NCI-H2029 treated with DMSO at 0.1 percent for 48 hours (cell line): ENCODE data around the gene GUCY2C.

Experiments used
- DNase-seq: peaks from one replicate; lab custom pipeline; 2025; lab: John Stamatoyannopoulos, UW

Gene GUCY2C

GRCh38 chr12:14621826-14622225 lies 74.6 kb downstream of the GUCY2C start:
- DNase-seq, result no peak

GRCh38 chr12:14619741-14620501 lies 76.5 kb downstream of the GUCY2C start:
- no peak for DNase-seq

DNA sequence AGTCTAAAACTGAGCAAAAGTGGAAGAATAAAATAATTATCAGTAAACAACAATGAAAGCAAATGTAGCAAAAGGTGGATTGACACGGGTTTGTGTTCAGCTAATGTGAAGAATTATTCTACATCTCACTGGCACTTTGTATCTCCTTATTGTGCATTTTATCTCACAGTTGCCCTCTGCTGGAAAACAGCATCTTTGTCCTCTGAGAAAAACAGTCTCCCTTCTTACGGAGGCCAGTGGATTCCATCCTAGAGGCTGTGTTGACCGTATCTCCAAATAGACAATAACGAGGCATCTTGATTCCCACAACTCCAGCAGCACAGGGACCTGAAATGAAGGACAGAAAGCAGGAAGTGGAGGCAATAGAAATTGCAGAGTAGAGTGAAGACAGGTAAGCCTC lies 77.4 kb downstream of the GUCY2C start:
- DNase-seq, result no peak

GRCh38 chr12:14614704-14615121 lies 81.7 kb downstream of the GUCY2C start:
- DNase-seq, result no peak

GRCh38 chr12:14613718-14614117 lies 82.7 kb downstream of the GUCY2C start:
- no peak for DNase-seq

GRCh38 chr12:14612898-14613445 lies 83.4 kb downstream of the GUCY2C start:
- DNase-seq, result no peak

DNA sequence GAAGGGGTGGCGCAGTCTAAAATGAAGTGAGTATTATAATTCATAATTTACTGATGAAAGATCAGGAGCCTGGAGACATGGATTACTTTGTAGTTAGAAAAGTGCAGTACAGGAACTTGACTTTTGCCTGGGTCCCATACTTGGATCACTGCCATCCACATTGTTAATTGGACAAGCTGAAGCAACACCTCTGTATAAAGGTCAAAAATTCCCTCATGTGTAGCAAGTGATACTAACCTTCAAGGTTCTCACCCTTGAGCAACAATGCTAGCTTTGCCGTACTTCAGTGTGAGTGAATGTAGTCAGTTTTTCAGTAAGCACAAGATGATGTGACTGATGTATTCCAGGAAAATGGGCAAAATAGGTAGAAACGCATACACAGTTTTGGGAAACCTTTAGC lies 84.1 kb downstream of the GUCY2C start:
- DNase-seq, result no peak

DNA sequence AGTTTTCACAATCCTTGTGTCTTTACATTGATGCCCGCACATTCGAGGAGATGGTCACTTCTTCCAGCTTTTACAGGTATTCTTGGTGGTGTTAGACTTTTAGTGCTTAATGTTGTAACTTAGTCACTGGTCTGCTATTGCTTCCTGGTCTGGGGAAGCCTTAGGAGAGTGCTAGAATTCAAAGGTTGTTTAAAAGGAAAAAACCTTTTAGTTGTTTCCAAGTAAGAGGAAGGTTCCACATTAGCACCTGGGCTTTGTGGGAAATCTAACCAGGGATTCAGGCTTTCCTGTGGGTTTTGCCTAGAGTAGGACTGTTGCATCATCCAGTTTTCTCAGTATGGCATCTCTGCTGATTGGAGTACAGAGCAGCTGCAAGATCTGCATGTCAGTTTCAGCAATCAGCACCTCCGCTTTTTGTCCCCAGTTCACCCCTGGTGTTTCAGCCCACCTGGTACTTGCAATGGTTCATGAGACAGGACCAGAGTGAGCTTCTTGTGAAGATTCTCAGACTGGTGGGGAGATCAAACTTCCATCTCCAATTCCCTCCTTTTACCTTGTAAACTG lies 84.7 kb downstream of the GUCY2C start:
- DNase-seq, result no peak

DNA sequence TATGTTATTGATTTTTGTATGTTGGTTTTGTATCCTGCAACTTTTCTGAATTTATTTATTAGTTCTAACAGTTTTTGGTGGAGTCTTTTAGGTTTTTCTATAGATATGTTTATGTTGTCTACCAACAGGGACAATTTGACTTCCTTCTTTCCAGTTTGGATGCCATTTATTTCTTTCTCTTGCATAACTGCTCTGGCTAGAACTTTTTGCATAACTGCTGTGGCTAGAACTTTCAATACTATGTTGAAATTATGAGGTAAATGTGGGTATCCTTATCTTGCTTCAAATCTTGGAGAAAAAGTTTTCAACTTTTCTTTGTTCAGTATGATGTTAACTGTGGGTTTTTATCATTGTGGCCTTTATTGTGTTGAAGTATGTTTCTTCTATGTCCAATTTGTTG lies 88.8 kb downstream of the GUCY2C start:
- no peak for DNase-seq

DNA sequence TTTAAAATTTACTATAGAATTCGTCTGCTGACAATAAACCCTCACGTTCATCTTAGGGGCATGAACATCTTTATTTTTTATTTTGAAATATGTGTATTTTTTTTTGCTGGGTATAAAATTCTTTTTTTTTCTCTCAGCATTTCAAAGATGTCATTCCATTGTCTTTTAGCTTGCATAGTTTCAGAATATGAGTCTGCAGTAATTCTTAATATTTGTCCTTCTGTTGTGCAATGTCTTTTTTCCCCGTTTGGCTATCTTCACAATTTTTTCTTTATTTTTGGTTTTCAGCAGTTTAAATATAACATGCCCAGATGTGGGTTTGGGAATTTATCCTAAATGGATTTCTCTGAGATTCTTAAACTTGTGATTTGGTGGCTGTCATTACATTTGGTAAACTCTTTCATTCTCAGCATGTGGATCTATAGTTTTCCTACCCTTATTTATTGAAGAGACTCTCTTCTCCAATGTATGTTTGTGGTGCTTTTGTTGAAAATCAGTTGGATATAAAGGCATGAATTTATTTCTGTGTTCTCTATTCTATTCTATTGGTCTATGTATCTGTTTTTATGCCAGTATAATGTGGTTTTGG lies 90.9 kb downstream of the GUCY2C start:
- DNase-seq, result no peak

GRCh38 chr12:14601692-14602478 lies 94.5 kb downstream of the GUCY2C start:
- DNase-seq, result no peak

GRCh38 chr12:14597480-14597879 lies 98.9 kb downstream of the GUCY2C start:
- no peak for DNase-seq

DNA sequence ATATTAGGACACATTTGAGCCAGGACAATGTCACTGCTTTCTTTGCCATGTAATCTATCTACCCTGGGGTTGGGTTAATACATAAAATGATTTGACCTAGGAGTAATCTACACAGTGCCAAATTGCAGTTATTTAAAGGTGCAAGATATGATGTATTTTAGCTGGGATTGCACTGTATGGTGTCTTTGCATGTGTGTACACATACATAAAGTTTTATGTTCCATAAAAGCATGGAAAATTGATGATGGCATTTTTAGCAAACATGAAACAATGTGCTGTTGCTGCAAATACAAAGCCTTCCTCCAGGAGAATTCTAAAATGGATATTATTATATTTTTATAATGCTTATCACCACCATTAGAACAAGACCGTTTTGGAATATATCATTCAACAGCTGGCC lies 104.7 kb downstream of the GUCY2C start:
- no peak for DNase-seq

DNA sequence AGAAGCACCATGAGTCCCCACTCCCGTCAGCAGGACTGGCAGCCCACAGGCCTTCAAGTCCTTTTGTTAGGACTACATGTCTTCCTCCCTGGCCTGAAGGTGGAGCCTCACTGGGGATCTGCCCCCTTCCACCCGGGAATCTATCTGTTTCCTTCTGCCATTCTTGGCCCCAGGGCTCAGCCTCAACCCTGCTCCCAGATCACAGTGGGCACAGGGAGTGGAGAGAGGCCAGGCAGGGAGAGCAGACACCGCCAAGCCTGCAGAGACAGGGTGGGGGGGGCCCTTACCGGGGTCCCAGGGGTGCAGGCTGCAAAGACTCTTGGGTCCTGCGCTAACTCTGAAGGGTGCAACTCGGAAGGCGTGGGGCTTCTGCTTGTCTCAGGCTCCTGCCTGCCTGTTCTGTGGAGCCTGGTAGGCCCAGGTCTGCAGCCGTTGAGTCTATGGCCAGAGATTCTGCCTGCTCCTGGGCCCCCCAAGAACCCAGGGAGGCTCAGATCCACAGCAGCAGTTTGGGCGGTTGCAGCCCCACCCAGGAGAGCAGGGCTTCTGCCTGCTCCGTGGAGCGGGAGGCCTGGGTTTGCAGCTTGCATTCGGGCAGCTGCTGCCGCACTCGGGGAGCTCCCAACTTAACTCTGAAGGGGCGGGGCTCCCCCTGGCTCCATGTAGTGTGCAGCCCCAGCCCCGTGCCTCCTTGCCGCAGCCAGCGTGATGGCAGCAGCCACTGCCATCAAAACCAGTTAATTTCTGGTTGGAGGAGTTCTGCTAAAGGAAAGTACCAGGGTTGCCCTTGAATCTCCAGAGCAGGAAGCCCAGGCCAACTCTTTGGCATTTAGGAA lies 107.0 kb downstream of the GUCY2C start:
- DNase-seq, result no peak

GRCh38 chr12:14588571-14588970 lies 107.8 kb downstream of the GUCY2C start:
- DNase-seq, result no peak

- DNase-seq, result no peak
These were observed 117.8 kb downstream of the GUCY2C start for GRCh38 chr12:14578646-14579045.

DNA sequence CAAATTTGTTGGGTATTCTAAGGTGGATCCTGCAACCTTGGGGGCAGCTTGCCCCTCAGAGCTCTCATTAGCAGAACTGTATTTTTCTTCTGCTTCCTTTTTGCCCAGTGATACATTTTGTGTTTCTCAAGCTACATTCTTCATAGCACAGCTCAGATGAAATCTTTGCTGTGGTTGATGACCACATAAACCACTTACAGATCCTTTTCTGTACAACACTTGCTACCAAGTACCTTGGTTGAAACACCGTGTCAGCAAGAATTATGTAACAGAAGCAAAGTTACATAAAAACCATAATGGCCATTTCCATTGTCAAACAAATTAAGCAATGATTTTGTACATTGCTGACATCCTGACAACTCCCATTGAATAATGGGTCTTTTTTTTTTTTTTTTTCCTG lies 119.1 kb downstream of the GUCY2C start:
- DNase-seq, result no peak

DNA sequence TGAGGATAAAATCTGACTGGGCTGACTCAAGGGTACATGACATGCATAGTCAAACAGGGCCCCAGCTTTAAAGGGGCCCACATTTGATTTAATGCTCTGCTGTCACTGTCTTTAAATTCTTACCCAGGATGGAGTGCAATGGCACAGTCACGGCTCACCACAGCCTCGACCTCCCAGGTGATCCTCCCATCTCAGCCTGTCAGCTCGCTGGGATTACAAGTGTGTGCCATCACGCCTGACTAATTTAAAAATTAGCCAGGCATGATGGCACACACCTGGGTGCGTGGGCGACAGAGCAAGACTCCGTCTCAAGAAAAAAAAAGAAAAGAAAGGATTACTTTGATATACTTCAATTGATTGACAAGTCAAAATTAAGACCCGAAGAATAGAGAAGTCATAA lies 119.5 kb downstream of the GUCY2C start:
- DNase-seq, result no peak

GRCh38 chr12:14575585-14575984 lies 120.8 kb downstream of the GUCY2C start:
- DNase-seq, result no peak

GRCh38 chr12:14573118-14573517 lies 123.3 kb downstream of the GUCY2C start:
- no peak for DNase-seq

DNA sequence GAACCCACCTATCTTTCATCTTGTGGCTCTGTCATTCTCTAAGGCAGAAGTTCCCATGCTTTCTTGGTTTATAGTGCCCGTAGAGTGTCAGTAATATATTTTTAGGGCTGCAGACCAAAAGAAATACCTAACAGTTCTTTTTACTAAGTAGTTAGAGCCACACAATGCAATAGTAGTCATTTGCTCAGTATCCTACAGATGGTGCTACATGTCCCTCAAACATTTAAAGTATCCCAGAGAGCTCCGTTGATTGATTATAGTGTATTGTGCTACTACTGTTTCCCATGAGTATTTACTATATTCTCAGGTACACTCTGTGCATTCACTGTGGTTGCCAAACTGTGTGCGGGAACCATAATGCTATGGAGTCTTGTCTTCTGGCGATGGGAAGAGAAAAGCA lies 124.0 kb downstream of the GUCY2C start:
- DNase-seq, result no peak

GRCh38 chr12:14571779-14572178 lies 124.6 kb downstream of the GUCY2C start:
- DNase-seq, result no peak
